PC-9 (cell line): ENCODE measurements around the gene SKIC2. TPM values are rescaled to one million over a fixed set of nuclear protein-coding genes. Genes with fewer than 3 reads are reported as not detected.

Source experiments
- BruUV-seq: library from RNA; stranded (reverse); fragments of 400-500 nt; replicated peaks from 2 replicates; lab custom pipeline; 2021; lab: Mats Ljungman, UMichigan
- CTCF ChIA-PET: fragments of 300-600 bp; sonication (Branson Sonifier 250); formaldehyde crosslinking; loops from one replicate; lab custom pipeline; 2022; ENCODE audit warnings: antibody characterized with exemption; lab: Charles Lee
- POLR2A ChIA-PET: fragments of 300-600 bp; sonication (Branson Sonifier 250); formaldehyde crosslinking; loops from one replicate; lab custom pipeline; 2022; ENCODE audit warnings: antibody characterized with exemption; ENCODE audit not compliant: unreplicated experiment; lab: Charles Lee
- DNase-seq, 2 experiments: peaks; one replicate each; pipeline versions ENCODE4 v3.0.0 to v3.0.0-alpha.2; 2015 to 2022; ENCODE audit warnings: mixed read lengths in 1 of 2
- H2AFZ ChIP-seq: fragments of 200-600 bp; sonication (generic); 2 replicates; pipeline ENCODE4 v1.8.1; 2017; ENCODE audit warnings: antibody characterized with exemption
- H3F3A ChIP-seq: fragments of 200-600 bp; sonication (generic); 2 replicates; pipeline ENCODE4 v1.8.1; 2017; ENCODE audit warnings: antibody characterized with exemption, mild to moderate bottlenecking, low read depth; ENCODE audit not compliant: insufficient read depth
- H3K27ac ChIP-seq: fragments of 200-600 bp; sonication (generic); 2 replicates; pipeline ENCODE4 v1.6.1; 2016; ENCODE audit warnings: mixed run types
- H3K27me3 ChIP-seq: fragments of 200-600 bp; sonication (generic); 2 replicates; pipeline ENCODE4 v1.6.1; 2016; ENCODE audit warnings: low read depth, mixed run types; ENCODE audit not compliant: insufficient read depth
- H3K36me3 ChIP-seq: fragments of 200-600 bp; sonication (generic); 2 replicates; pipeline ENCODE4 v1.6.1; 2016; ENCODE audit warnings: low read depth, mixed run types
- H3K4me1 ChIP-seq: fragments of 200-600 bp; sonication (generic); replicated peaks from 2 replicates; pipeline ENCODE4 v1.6.1; 2016; ENCODE audit warnings: mixed run types; ENCODE audit not compliant: insufficient read depth
- H3K4me2 ChIP-seq: fragments of 200-600 bp; sonication (generic); 2 replicates; pipeline ENCODE4 v1.6.1; 2017; ENCODE audit warnings: mixed run types
- H3K4me3 ChIP-seq: fragments of 200-600 bp; sonication (generic); 2 replicates; pipeline ENCODE4 v1.6.1; 2016; ENCODE audit warnings: mixed run types
- H3K79me2 ChIP-seq: fragments of 200-600 bp; sonication (generic); 2 replicates; pipeline ENCODE4 v1.6.1; 2017; ENCODE audit warnings: low read depth, mixed run types
- H3K9me2 ChIP-seq: fragments of 200-600 bp; sonication (generic); 2 replicates; pipeline ENCODE4 v1.8.1; 2017; ENCODE audit warnings: mild to moderate bottlenecking; ENCODE audit not compliant: insufficient read depth
- H3K9me3 ChIP-seq: fragments of 200-600 bp; sonication (generic); 2 replicates; pipeline ENCODE4 v1.8.1; 2016; ENCODE audit warnings: low read depth; ENCODE audit not compliant: insufficient read depth
- H4K20me1 ChIP-seq: fragments of 200-600 bp; sonication (generic); 2 replicates; pipeline ENCODE4 v1.8.1; 2017; ENCODE audit not compliant: insufficient read depth
- CTCF ChIP-seq: fragments of 200-600 bp; sonication (generic); conservative IDR thresholded peaks from 2 replicates; pipeline ENCODE4 v1.6.1; 2017; ENCODE audit warnings: mixed run types, antibody characterized with exemption, mild to moderate bottlenecking, moderate library complexity
- EZH2 ChIP-seq: fragments of 200-600 bp; sonication (generic); IDR thresholded peaks from 2 replicates; pipeline ENCODE4 v1.8.0; 2017; ENCODE audit warnings: antibody characterized with exemption, low read depth
- intact Hi-C: fragments of 100-400 bp; cut with micrococcal nuclease; formaldehyde crosslinking; loops from one replicate; pipeline ENCODE4 v1.10.0; 2022; ENCODE audit not compliant: unreplicated experiment
- total RNA-seq: library from RNA; stranded (reverse); gene quantifications from 2 replicates; pipeline ENCODE4 v1.2.3, GENCODE V29; 2021

SKIC2 gene
- total RNA-seq, 1 experiment from 2014 or later, result 67.9 TPM

GRCh38 chr6:31952140-31952805, 6.7 kb upstream of the SKIC2 start:
- peaks cover 24% of the 10 kb centered on the region for H3K4me1 ChIP-seq
- H2AFZ ChIP-seq, result no peak overlapping the region
- peaks cover 54% of the 10 kb centered on the region for H3F3A ChIP-seq
- DNase-seq, result peak; percentile 36 to 67
- peaks cover 21% of the 10 kb centered on the region; the same call in 1 of the 2 replicates for H3K36me3 ChIP-seq
- no peaks in the 10 kb centered on the region for H3K9me3 ChIP-seq
- ChIA-PET POLR2A (interaction anchor here (0.6 to 1.5 kb wide), 7 partner anchors 16 to 250 kb away, joined by 3 to 12 read pairs (median 4); partner anchors contain the start of genes DXO and NEU1), CTCF (interaction anchor here (0.5 to 1.2 kb wide), 5 partner anchors 32 to 271 kb away, joined by 4 to 14 read pairs (median 9); partner anchors contain the start of gene LY6G5C)
- no peaks in the 10 kb centered on the region for H4K20me1 ChIP-seq
- H3K4me2 ChIP-seq, result no peak overlapping the region
- intact Hi-C loops, result loop anchor here (1.0 to 10.0 kb wide), 5 partner anchors 49 to 406 kb away; partner anchors contain the start of genes ATP6V1G2, LY6G5C, VWA7 and ZBTB12
- TF ChIP-seq CTCF (peak; percentile 84), EZH2 (no peak)
- BruUV-seq, result no TSS peak
- no peaks in the 10 kb centered on the region; the same call in 1 of the 2 replicates for H3K9me2 ChIP-seq
- no peak overlapping the region; the same call in 1 of the 2 replicates for H3K27ac ChIP-seq
- H3K27me3 ChIP-seq, result no peaks in the 10 kb centered on the region
- H3K79me2 ChIP-seq, result peaks cover 7% of the 10 kb centered on the region
- no peak overlapping the region for H3K4me3 ChIP-seq

GRCh38 chr6:31952890-31953289, 6.1 kb upstream of the SKIC2 start:
- H3K36me3 ChIP-seq, result peaks cover 23% of the 10 kb centered on the region; the same call in 1 of the 2 replicates
- intact Hi-C loops, result loop anchor here (1.0 to 10.0 kb wide), 5 partner anchors 50 to 407 kb away; partner anchors contain the start of genes ATP6V1G2, LY6G5C, VWA7 and ZBTB12
- no peak overlapping the region for H3K4me2 ChIP-seq

More at GRCh38 chr6:31952890-31953289, 6.1 kb upstream of the SKIC2 start:
- peaks cover 51% of the 10 kb centered on the region for H3F3A ChIP-seq
- CTCF ChIA-PET, result interaction anchor here (0.5 to 1.2 kb wide), 3 partner anchors 50 to 272 kb away, joined by 4 to 14 read pairs (median 9); partner anchors contain the start of gene LY6G5C
- peaks cover 13% of the 10 kb centered on the region for H3K79me2 ChIP-seq
- H3K9me2 ChIP-seq, result no peaks in the 10 kb centered on the region; the same call in 1 of the 2 replicates
- TF ChIP-seq CTCF (no peak), EZH2 (no peak)
- H3K27me3 ChIP-seq, result no peaks in the 10 kb centered on the region
- no peak for DNase-seq
- BruUV-seq, result no TSS peak
- no peak overlapping the region; the same call in 1 of the 2 replicates for H3K27ac ChIP-seq
- peaks cover 25% of the 10 kb centered on the region for H3K4me1 ChIP-seq
- POLR2A ChIA-PET, result interaction anchor here (0.7 to 1.5 kb wide), 2 partner anchors 50 to 78 kb away, joined by 6 to 12 read pairs; no protein-coding TSS in a partner anchor
- no peak overlapping the region for H2AFZ ChIP-seq
- no peak overlapping the region for H3K4me3 ChIP-seq
- H4K20me1 ChIP-seq, result no peaks in the 10 kb centered on the region
- no peaks in the 10 kb centered on the region for H3K9me3 ChIP-seq
